HG03520 (cell line): ENCODE measurements around the gene RALGAPA2.

ENCODE experiments used
- ATAC-seq: cut with Tn5 transposase; IDR thresholded peaks from one replicate; pipeline ENCODE4 v1.9.1; 2021; ENCODE audit warnings: mild to moderate bottlenecking, moderate library complexity; ENCODE audit not compliant: unreplicated experiment

RALGAPA2 gene

GRCh38 chr20:20685635-20686034 is 26.8 kb downstream of the RALGAPA2 start:
- ATAC-seq: no peak

- ATAC-seq: no peak
Measured at GRCh38 chr20:20683481-20684321, 28.7 kb downstream of the RALGAPA2 start.

- no peak for ATAC-seq
Measured at GRCh38 chr20:20683020-20683419, 29.4 kb downstream of the RALGAPA2 start.

- ATAC-seq: no peak
Measured at GRCh38 chr20:20680991-20681508, 31.4 kb downstream of the RALGAPA2 start.

GRCh38 chr20:20679316-20679715 is 33.1 kb downstream of the RALGAPA2 start:
- no peak for ATAC-seq

GRCh38 chr20:20677186-20677585 is 35.3 kb downstream of the RALGAPA2 start:
- ATAC-seq: no peak

- peak; percentile 99 for ATAC-seq
Measured at GRCh38 chr20:20668639-20669038, 43.8 kb downstream of the RALGAPA2 start.

GRCh38 chr20:20666359-20666758 is 46.1 kb downstream of the RALGAPA2 start:
- no peak for ATAC-seq

- no peak for ATAC-seq
Measured at GRCh38 chr20:20665606-20666332, 46.7 kb downstream of the RALGAPA2 start.

GRCh38 chr20:20664795-20665589 is 47.5 kb downstream of the RALGAPA2 start:
- ATAC-seq: no peak

- ATAC-seq: no peak
Measured at GRCh38 chr20:20663841-20664240, 48.6 kb downstream of the RALGAPA2 start.

GRCh38 chr20:20658871-20659431 is 53.5 kb downstream of the RALGAPA2 start:
- ATAC-seq: no peak

GRCh38 chr20:20658123-20658522 is 54.3 kb downstream of the RALGAPA2 start:
- no peak for ATAC-seq

- no peak for ATAC-seq
Measured at GRCh38 chr20:20657092-20657491, 55.4 kb downstream of the RALGAPA2 start.

GRCh38 chr20:20655883-20656282 is 56.6 kb downstream of the RALGAPA2 start:
- no peak for ATAC-seq

GRCh38 chr20:20649945-20650344 is 62.5 kb downstream of the RALGAPA2 start:
- ATAC-seq: no peak

- ATAC-seq: no peak
Measured at GRCh38 chr20:20643927-20644326, 68.5 kb downstream of the RALGAPA2 start.

- ATAC-seq: no peak
Measured at GRCh38 chr20:20641783-20642182, 70.7 kb downstream of the RALGAPA2 start.

- ATAC-seq: no peak
Measured at GRCh38 chr20:20638878-20639277, 73.6 kb downstream of the RALGAPA2 start.

- no peak for ATAC-seq
Measured at GRCh38 chr20:20637998-20638725, 74.3 kb downstream of the RALGAPA2 start.
